ENCODE measurements around the gene NHERF1.

- TF ChIP-seq, protein P1, sequence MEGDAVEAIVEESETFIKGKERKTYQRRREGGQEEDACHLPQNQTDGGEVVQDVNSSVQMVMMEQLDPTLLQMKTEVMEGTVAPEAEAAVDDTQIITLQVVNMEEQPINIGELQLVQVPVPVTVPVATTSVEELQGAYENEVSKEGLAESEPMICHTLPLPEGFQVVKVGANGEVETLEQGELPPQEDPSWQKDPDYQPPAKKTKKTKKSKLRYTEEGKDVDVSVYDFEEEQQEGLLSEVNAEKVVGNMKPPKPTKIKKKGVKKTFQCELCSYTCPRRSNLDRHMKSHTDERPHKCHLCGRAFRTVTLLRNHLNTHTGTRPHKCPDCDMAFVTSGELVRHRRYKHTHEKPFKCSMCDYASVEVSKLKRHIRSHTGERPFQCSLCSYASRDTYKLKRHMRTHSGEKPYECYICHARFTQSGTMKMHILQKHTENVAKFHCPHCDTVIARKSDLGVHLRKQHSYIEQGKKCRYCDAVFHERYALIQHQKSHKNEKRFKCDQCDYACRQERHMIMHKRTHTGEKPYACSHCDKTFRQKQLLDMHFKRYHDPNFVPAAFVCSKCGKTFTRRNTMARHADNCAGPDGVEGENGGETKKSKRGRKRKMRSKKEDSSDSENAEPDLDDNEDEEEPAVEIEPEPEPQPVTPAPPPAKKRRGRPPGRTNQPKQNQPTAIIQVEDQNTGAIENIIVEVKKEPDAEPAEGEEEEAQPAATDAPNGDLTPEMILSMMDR (IDR thresholded peaks at IDR 0.05), result peak; percentile 99 to 100 (median 100)
- TF ChIP-seq POLR2A (IDR thresholded peaks at IDR 0.05), result no peak
These were observed 3.5 kb upstream of the NHERF1 start for GRCh38 chr17:74744714-74745547.

All from right lobe of liver (tissue), 4 donors.